Measurements from ENCODE around the gene WNT7B. TPM values are rescaled to one million over a fixed set of nuclear protein-coding genes. Genes with fewer than 3 reads are reported as not detected.

The WNT7B gene
- total and polyA plus RNA-seq, 2 experiments from 2014 or later, result 0.10 TPM; not detected in 1

GRCh38 chr22:46000081-46001027, 23.4 kb upstream of the WNT7B start:
- Histone ChIP-seq H2AFZ (no peak overlapping the region), H3K4me2 (no peak overlapping the region), H3K9me2 (ENCODE audit: insufficient read depth) (no peaks in the 10 kb centered on the region), H3K27ac (ENCODE audit: low read depth) (no peak overlapping the region), H3F3A (replicated peaks; ENCODE audit: low read depth) (no peaks in the 10 kb centered on the region), H3K36me3 (ENCODE audit: insufficient read depth) (no peaks in the 10 kb centered on the region), H3K4me3 (no peak overlapping the region), H3K27me3 (ENCODE audit: insufficient read depth) (no peaks in the 10 kb centered on the region), H3K79me2 (replicated peaks; ENCODE audit: insufficient read depth) (no peaks in the 10 kb centered on the region), H4K20me1 (replicated peaks; ENCODE audit: insufficient read depth) (no peaks in the 10 kb centered on the region), H3K4me1 (ENCODE audit: insufficient read depth) (no peaks in the 10 kb centered on the region)
- H3K27ac Mint-ChIP-seq, result no peak overlapping the region
- DNase-seq (ENCODE audit: low spot score) (no peak), ATAC-seq (no peak)
- no peaks in the 10 kb centered on the region for H3K9me3 Mint-ChIP-seq
- H3K4me3 Mint-ChIP-seq, result no peak overlapping the region
- peaks cover 6% of the 10 kb centered on the region for H3K27me3 Mint-ChIP-seq (ENCODE audit: insufficient read depth, low read depth, poor library complexity)
- no peaks in the 10 kb centered on the region; the same call in 2 of the 3 replicates for H3K36me3 Mint-ChIP-seq (ENCODE audit: low read depth)
- TF ChIP-seq EZH2 (IDR thresholded peaks at IDR 0.05; ENCODE audit: low read depth, unreplicated experiment) (no peak), ZNF462 (CRISPR knock-in tag; IDR thresholded peaks at IDR 0.05) (no peak), CREB1 (CRISPR knock-in tag; IDR thresholded peaks at IDR 0.05; ENCODE audit: low read depth) (no peak), REST (IDR thresholded peaks at IDR 0.05; ENCODE audit: unreplicated experiment) (no peak), JUNB (IDR thresholded peaks at IDR 0.05; ENCODE audit: unreplicated experiment) (no peak), NANOG (IDR thresholded peaks at IDR 0.05; ENCODE audit: borderline replicate concordance) (no peak), ZNF114 (CRISPR knock-in tag; IDR thresholded peaks at IDR 0.05) (no peak), STAT1 (IDR thresholded peaks at IDR 0.05; ENCODE audit: unreplicated experiment) (no peak), CTCF (conservative IDR thresholded peaks at IDR 0.05; ENCODE audit: low read depth in 2 of 2) (no peak), EZH2phosphoT487 (IDR thresholded peaks at IDR 0.05; ENCODE audit: unreplicated experiment) (no peak), POLR2AphosphoS5 (IDR thresholded peaks at IDR 0.05; ENCODE audit: low read depth) (no peak)
- peaks cover 5% of the 10 kb centered on the region; the same call in 2 of the 3 replicates for H3K4me1 Mint-ChIP-seq

Data from GM23338 (cell line).